Measurements from ENCODE around the gene TPSAB1.

TPSAB1 gene

GRCh38 chr16:1286513-1287094 lies 46.1 kb downstream of the TPSAB1 start:
- Histone ChIP-seq H3K4me2 (ENCODE audit: low read length) (no peak overlapping the region), H4K20me1 (ENCODE audit: insufficient read depth, low read length) (no peaks in the 10 kb centered on the region), H3K4me3 (ENCODE audit: low read length) (no peak overlapping the region), H3K9ac (ENCODE audit: low read length) (no peak overlapping the region), H2AFZ (ENCODE audit: low read depth, low read length) (no peak overlapping the region), H3K27me3 (ENCODE audit: low read depth, low read length) (peaks cover 3% of the 10 kb centered on the region; the same call in 1 of the 2 replicates), H3K36me3 (replicated peaks; ENCODE audit: low read depth, low read length) (no peaks in the 10 kb centered on the region), H3K4me1 (ENCODE audit: low read length) (no peaks in the 10 kb centered on the region), H3K79me2 (ENCODE audit: low read length) (no peaks in the 10 kb centered on the region), H3K27ac (ENCODE audit: low read length) (no peak overlapping the region), H3K9me3 (ENCODE audit: insufficient read depth, low read length) (no peaks in the 10 kb centered on the region)
- TF ChIP-seq EZH2phosphoT487 (IDR thresholded peaks at IDR 0.05; ENCODE audit: low read depth): no peak
- TF ChIP-seq, protein P1, sequence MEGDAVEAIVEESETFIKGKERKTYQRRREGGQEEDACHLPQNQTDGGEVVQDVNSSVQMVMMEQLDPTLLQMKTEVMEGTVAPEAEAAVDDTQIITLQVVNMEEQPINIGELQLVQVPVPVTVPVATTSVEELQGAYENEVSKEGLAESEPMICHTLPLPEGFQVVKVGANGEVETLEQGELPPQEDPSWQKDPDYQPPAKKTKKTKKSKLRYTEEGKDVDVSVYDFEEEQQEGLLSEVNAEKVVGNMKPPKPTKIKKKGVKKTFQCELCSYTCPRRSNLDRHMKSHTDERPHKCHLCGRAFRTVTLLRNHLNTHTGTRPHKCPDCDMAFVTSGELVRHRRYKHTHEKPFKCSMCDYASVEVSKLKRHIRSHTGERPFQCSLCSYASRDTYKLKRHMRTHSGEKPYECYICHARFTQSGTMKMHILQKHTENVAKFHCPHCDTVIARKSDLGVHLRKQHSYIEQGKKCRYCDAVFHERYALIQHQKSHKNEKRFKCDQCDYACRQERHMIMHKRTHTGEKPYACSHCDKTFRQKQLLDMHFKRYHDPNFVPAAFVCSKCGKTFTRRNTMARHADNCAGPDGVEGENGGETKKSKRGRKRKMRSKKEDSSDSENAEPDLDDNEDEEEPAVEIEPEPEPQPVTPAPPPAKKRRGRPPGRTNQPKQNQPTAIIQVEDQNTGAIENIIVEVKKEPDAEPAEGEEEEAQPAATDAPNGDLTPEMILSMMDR (IDR thresholded peaks at IDR 0.05; ENCODE audit: low read depth, low read length): no peak

DNA sequence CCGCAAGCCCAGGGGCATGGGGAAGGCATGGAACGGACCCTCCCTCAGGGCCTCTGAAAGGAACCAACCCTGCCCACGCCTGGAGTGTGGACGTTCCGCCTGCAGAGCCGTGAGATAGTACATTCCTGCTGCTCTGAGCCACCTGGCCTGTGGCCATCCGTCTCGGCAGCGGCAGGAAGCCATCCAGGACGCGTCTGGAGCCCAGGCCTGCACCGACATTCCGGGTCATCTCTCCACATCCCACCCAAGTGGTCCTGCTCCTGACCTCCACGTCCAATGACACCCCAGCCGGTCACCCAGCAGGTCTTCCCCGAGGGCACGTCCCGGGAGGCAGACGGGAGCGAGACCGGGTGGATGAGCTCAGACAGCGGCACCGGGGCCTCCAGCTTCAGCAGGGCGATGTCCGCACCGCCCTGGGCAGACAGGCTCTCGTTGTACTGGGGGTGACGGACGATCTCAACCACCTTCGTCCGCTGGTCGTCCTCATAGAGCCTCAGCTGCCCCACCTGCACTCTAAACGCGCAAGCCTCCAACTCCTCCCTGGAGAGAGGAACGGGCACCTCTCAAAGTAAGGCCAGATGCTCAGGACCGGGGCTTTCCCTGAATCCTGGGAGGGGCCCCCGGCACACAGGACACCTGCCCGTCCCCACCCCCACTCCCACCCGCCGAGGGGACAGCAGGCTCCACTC lies 47.6 kb downstream of the TPSAB1 start:
- TF ChIP-seq EZH2phosphoT487 (IDR thresholded peaks at IDR 0.05; ENCODE audit: low read depth): no peak
- TF ChIP-seq, protein P1 (IDR thresholded peaks at IDR 0.05; ENCODE audit: low read depth, low read length): no peak
- H3K4me1 ChIP-seq (ENCODE audit: low read length): no peaks in the 10 kb centered on the region
- no peak overlapping the region for H3K27ac ChIP-seq (ENCODE audit: low read length)
- H3K9ac ChIP-seq (ENCODE audit: low read length): no peak overlapping the region
- H3K4me3 ChIP-seq (ENCODE audit: low read length): no peak overlapping the region
- no peaks in the 10 kb centered on the region for H4K20me1 ChIP-seq (ENCODE audit: insufficient read depth, low read length)
- H3K36me3 ChIP-seq (replicated peaks; ENCODE audit: low read depth, low read length): no peaks in the 10 kb centered on the region
- no peaks in the 10 kb centered on the region for H3K79me2 ChIP-seq (ENCODE audit: low read length)
- no peak overlapping the region for H3K4me2 ChIP-seq (ENCODE audit: low read length)
- H2AFZ ChIP-seq (ENCODE audit: low read depth, low read length): no peak overlapping the region
- no peaks in the 10 kb centered on the region for H3K9me3 ChIP-seq (ENCODE audit: insufficient read depth, low read length)
- peaks cover 3% of the 10 kb centered on the region; the same call in 1 of the 2 replicates for H3K27me3 ChIP-seq (ENCODE audit: low read depth, low read length)

DNA sequence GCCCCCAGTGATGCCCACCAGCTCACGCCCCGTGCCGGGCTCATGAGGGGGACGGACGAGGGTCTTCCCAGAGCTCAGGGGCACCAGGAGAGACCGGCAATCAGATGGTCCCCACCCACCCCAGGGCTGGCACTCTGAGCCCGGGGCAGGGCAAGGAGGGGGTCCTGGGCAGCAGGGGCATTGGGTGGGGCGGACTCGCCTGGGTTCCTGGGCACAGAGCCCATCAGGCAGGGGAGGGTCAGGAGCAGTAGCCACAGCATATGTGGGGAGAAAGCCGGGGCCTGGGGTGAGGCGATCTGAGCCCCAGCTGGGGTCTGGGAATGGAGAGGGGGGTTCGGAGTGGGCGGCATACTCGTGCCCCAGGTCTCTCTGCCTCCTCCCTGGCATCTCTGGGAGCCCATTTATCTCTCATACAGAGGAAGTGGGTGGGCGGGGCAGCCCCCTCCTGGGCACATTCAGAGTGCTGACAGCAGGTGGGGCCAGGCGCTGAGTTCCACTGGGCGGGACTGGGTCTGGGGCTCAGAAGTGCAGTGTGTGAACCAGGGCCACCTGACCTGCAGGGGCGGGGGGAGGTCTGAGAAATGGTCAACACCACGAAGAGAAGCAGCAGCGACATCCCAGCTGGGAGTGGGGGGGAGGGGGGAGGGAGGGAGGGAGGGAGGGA lies 48.4 kb downstream of the TPSAB1 start:
- H3K9me3 ChIP-seq (ENCODE audit: insufficient read depth, low read length): no peaks in the 10 kb centered on the region
- H4K20me1 ChIP-seq (ENCODE audit: insufficient read depth, low read length): no peaks in the 10 kb centered on the region
- H3K36me3 ChIP-seq (replicated peaks; ENCODE audit: low read depth, low read length): no peaks in the 10 kb centered on the region
- H3K27me3 ChIP-seq (ENCODE audit: low read depth, low read length): peaks cover 3% of the 10 kb centered on the region; the same call in 1 of the 2 replicates
- H3K4me3 ChIP-seq (ENCODE audit: low read length): no peak overlapping the region
- no peak overlapping the region for H2AFZ ChIP-seq (ENCODE audit: low read depth, low read length)
- no peaks in the 10 kb centered on the region for H3K4me1 ChIP-seq (ENCODE audit: low read length)
- H3K27ac ChIP-seq (ENCODE audit: low read length): no peak overlapping the region
- no peak overlapping the region for H3K9ac ChIP-seq (ENCODE audit: low read length)
- no peak overlapping the region for H3K4me2 ChIP-seq (ENCODE audit: low read length)
- TF ChIP-seq, protein P1 (IDR thresholded peaks at IDR 0.05; ENCODE audit: low read depth, low read length): no peak
- no peak for TF ChIP-seq EZH2phosphoT487 (IDR thresholded peaks at IDR 0.05; ENCODE audit: low read depth)
- H3K79me2 ChIP-seq (ENCODE audit: low read length): no peaks in the 10 kb centered on the region

DNA sequence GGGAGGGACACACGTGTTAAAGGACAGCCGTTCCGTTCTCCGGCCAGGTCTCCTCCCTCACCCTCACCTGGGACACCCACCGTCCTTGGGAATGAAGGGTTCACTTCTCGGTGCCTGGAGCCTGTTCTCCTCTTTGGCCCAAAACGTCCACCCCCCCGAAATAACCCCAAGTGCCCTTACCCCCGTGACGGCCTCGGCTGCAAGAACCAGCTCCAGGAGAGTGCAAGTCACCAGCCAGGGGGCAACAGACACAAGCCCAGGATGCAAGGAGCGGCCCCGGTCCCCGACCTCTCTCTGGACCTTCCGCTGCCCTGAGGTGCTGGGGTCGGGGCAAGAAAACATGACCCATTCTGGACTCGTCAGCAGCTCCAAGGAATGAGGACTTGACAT lies 49.0 kb downstream of the TPSAB1 start:
- no peaks in the 10 kb centered on the region for H3K9me3 ChIP-seq (ENCODE audit: insufficient read depth, low read length)
- no peaks in the 10 kb centered on the region for H3K4me1 ChIP-seq (ENCODE audit: low read length)
- H3K36me3 ChIP-seq (replicated peaks; ENCODE audit: low read depth, low read length): no peaks in the 10 kb centered on the region
- no peak overlapping the region for H3K9ac ChIP-seq (ENCODE audit: low read length)
- H3K79me2 ChIP-seq (ENCODE audit: low read length): no peaks in the 10 kb centered on the region
- no peak overlapping the region for H3K4me2 ChIP-seq (ENCODE audit: low read length)
- H3K27ac ChIP-seq (ENCODE audit: low read length): no peak overlapping the region
- H3K27me3 ChIP-seq (ENCODE audit: low read depth, low read length): peaks cover 6% of the 10 kb centered on the region; the same call in 1 of the 2 replicates
- no peak overlapping the region for H3K4me3 ChIP-seq (ENCODE audit: low read length)
- H2AFZ ChIP-seq (ENCODE audit: low read depth, low read length): no peak overlapping the region
- no peaks in the 10 kb centered on the region for H4K20me1 ChIP-seq (ENCODE audit: insufficient read depth, low read length)
- no peak for TF ChIP-seq EZH2phosphoT487 (IDR thresholded peaks at IDR 0.05; ENCODE audit: low read depth)
- TF ChIP-seq, protein P1 (IDR thresholded peaks at IDR 0.05; ENCODE audit: low read depth, low read length): no peak
